ENCODE measurements around the gene BCL2L2. TPM values are rescaled to one million over a fixed set of nuclear protein-coding genes. Genes with fewer than 3 reads are reported as not detected.

BCL2L2 gene
- total RNA-seq, 1 experiment from 2014 or later = 5.8 TPM

- no peak for DNase-seq (ENCODE audit: low spot score)
These were observed 49.3 kb downstream of the BCL2L2 start for GRCh38 chr14:23355871-23356435.

- DNase-seq (ENCODE audit: low spot score) = no peak
These were observed 50.0 kb downstream of the BCL2L2 start for GRCh38 chr14:23356662-23357061.

- DNase-seq (ENCODE audit: low spot score) = no peak
These were observed 50.6 kb downstream of the BCL2L2 start for GRCh38 chr14:23357261-23357660.

GRCh38 chr14:23358042-23358441 lies 51.4 kb downstream of the BCL2L2 start:
- DNase-seq (ENCODE audit: low spot score) = no peak

GRCh38 chr14:23358553-23359166 lies 52.0 kb downstream of the BCL2L2 start:
- no peak for DNase-seq (ENCODE audit: low spot score)

GRCh38 chr14:23359167-23359626 lies 52.6 kb downstream of the BCL2L2 start:
- DNase-seq (ENCODE audit: low spot score) = no peak

- no peak for DNase-seq (ENCODE audit: low spot score)
These were observed 53.3 kb downstream of the BCL2L2 start for GRCh38 chr14:23359722-23360447.

GRCh38 chr14:23360496-23360895 lies 53.9 kb downstream of the BCL2L2 start:
- DNase-seq (ENCODE audit: low spot score) = no peak

- DNase-seq (ENCODE audit: low spot score) = no peak
These were observed 54.7 kb downstream of the BCL2L2 start for GRCh38 chr14:23361320-23361719.

Other genes with a start within 250 kb of the BCL2L2 start
- 2.8 and 4.0 TPM in 2 replicates for gene CDH24, start 249.3 kb upstream of the BCL2L2 start, total RNA-seq (2014; rRNA removed; shearing (Covaris generic))
- 53.6 and 58.8 TPM in 2 replicates for gene ACIN1, start 211.7 kb upstream of the BCL2L2 start, total RNA-seq (2014; rRNA removed; shearing (Covaris generic))
- gene C14orf119, start 211.3 kb upstream of the BCL2L2 start, total RNA-seq (2014; rRNA removed; shearing (Covaris generic)) = 23.0 and 34.5 TPM in 2 replicates
- gene CIROP, start 201.8 kb upstream of the BCL2L2 start, total RNA-seq (2014; rRNA removed; shearing (Covaris generic)) = not detected in 2 replicates
- 0.96 TPM in 1 of 2 replicates, not detected in the other for gene CEBPE, start 187.6 kb upstream of the BCL2L2 start, total RNA-seq (2014; rRNA removed; shearing (Covaris generic))
- gene SLC7A8, start 123.2 kb upstream of the BCL2L2 start, total RNA-seq (2014; rRNA removed; shearing (Covaris generic)) = 1.5 and 2.5 TPM in 2 replicates
- gene RNF212B, start 68.9 kb upstream of the BCL2L2 start, total RNA-seq (2014; rRNA removed; shearing (Covaris generic)) = not detected in 2 replicates
- gene HOMEZ, start 20.7 kb upstream of the BCL2L2 start, total RNA-seq (2014; rRNA removed; shearing (Covaris generic)) = 4.5 and 4.7 TPM in 2 replicates
- 1.4 and 1.9 TPM in 2 replicates for gene PPP1R3E, start 4.0 kb upstream of the BCL2L2 start, total RNA-seq (2014; rRNA removed; shearing (Covaris generic))
- 66.5 and 85.1 TPM in 2 replicates for gene PABPN1, start 14.6 kb downstream of the BCL2L2 start, total RNA-seq (2014; rRNA removed; shearing (Covaris generic))
- gene SLC22A17, start 46.1 kb downstream of the BCL2L2 start, total RNA-seq (2014; rRNA removed; shearing (Covaris generic)) = 10.3 and 11.6 TPM in 2 replicates
- not detected in 2 replicates for gene EFS, start 58.3 kb downstream of the BCL2L2 start, total RNA-seq (2014; rRNA removed; shearing (Covaris generic))
- not detected in 2 replicates for gene IL25, start 66.0 kb downstream of the BCL2L2 start, total RNA-seq (2014; rRNA removed; shearing (Covaris generic))
- not detected in 2 replicates for gene CMTM5, start 70.2 kb downstream of the BCL2L2 start, total RNA-seq (2014; rRNA removed; shearing (Covaris generic))
- gene MYH6, start 101.4 kb downstream of the BCL2L2 start, total RNA-seq (2014; rRNA removed; shearing (Covaris generic)) = not detected in 2 replicates
- gene MYH7, start 128.8 kb downstream of the BCL2L2 start, total RNA-seq (2014; rRNA removed; shearing (Covaris generic)) = not detected in 2 replicates
- 42.2 and 52.6 TPM in 2 replicates for gene NGDN, start 162.9 kb downstream of the BCL2L2 start, total RNA-seq (2014; rRNA removed; shearing (Covaris generic))
- 0.29 TPM in 2 replicates for gene ZFHX2, start 244.9 kb downstream of the BCL2L2 start, total RNA-seq (2014; rRNA removed; shearing (Covaris generic))
- gene THTPA, start 249.4 kb downstream of the BCL2L2 start, total RNA-seq (2014; rRNA removed; shearing (Covaris generic)) = 5.0 and 5.2 TPM in 2 replicates